HS-27A (cell line): ENCODE data around the gene SPDEF.

Experiments
- DNase-seq: peaks from one replicate; pipeline ENCODE4 v3.0.0-alpha.2; 2012; ENCODE audit warnings: low read depth, missing footprints

SPDEF gene

GRCh38 chr6:34514593-34515472 is 41.3 kb downstream of the SPDEF start:
- no peak for DNase-seq

- DNase-seq, result no peak
These were observed 42.0 kb downstream of the SPDEF start for GRCh38 chr6:34514112-34514511.

- no peak for DNase-seq
These were observed 42.5 kb downstream of the SPDEF start for GRCh38 chr6:34513646-34514045.

GRCh38 chr6:34512738-34513115 is 43.4 kb downstream of the SPDEF start:
- DNase-seq, result no peak

- DNase-seq, result no peak
These were observed 44.0 kb downstream of the SPDEF start for GRCh38 chr6:34511915-34512737.

GRCh38 chr6:34511214-34511914 is 44.8 kb downstream of the SPDEF start:
- no peak for DNase-seq

GRCh38 chr6:34510299-34510698 is 45.8 kb downstream of the SPDEF start:
- DNase-seq, result no peak

- DNase-seq, result no peak
These were observed 46.3 kb downstream of the SPDEF start for GRCh38 chr6:34509782-34510181.

GRCh38 chr6:34508425-34508824 is 47.7 kb downstream of the SPDEF start:
- no peak for DNase-seq

- no peak for DNase-seq
These were observed 49.4 kb downstream of the SPDEF start for GRCh38 chr6:34506718-34507117.

GRCh38 chr6:34497411-34497810 is 58.7 kb downstream of the SPDEF start:
- DNase-seq, result no peak

- no peak for DNase-seq
These were observed 59.9 kb downstream of the SPDEF start for GRCh38 chr6:34496103-34496685.

GRCh38 chr6:34494973-34495372 is 61.2 kb downstream of the SPDEF start:
- DNase-seq, result no peak

GRCh38 chr6:34493344-34493743 is 62.8 kb downstream of the SPDEF start:
- no peak for DNase-seq

GRCh38 chr6:34491091-34491430 is 65.1 kb downstream of the SPDEF start:
- DNase-seq, result no peak

- DNase-seq, result no peak
These were observed 65.6 kb downstream of the SPDEF start for GRCh38 chr6:34490390-34491090.

- no peak for DNase-seq
These were observed 66.8 kb downstream of the SPDEF start for GRCh38 chr6:34489207-34489805.
